SK-N-MC (cell line): ENCODE data around the gene FBXO21.
"Not testable (repeated sequence)": the region's sequence is repeated elsewhere in the genome, so short reads cannot be mapped to it uniquely, and the experiment has no call there.

Experiments used
- DNase-seq: peaks from one replicate; pipeline ENCODE4 v3.0.0-alpha.2; 2011; ENCODE audit warnings: low read depth, low spot score
- H3K27ac ChIP-seq: fragments of 200-600 bp; sonication (generic); 2 replicates; pipeline ENCODE4 v1.5.1; 2016; ENCODE audit warnings: mixed run types
- H3K36me3 ChIP-seq: fragments of 200-600 bp; sonication (generic); 2 replicates; pipeline ENCODE4 v1.6.1; 2017; ENCODE audit warnings: antibody characterized with exemption, low read length, mixed read lengths; ENCODE audit not compliant: insufficient read depth
- H3K4me3 ChIP-seq: fragments of 200-600 bp; sonication (generic); 2 replicates; pipeline ENCODE4 v1.5.1; 2016
- H3K9ac ChIP-seq: fragments of 200-600 bp; sonication (generic); 2 replicates; pipeline ENCODE4 v1.8.0; 2017; ENCODE audit warnings: mixed run types, mixed read lengths; ENCODE audit not compliant: insufficient read length
- H3K9me3 ChIP-seq: fragments of 200-600 bp; sonication (generic); 2 replicates; pipeline ENCODE4 v1.6.1; 2017; ENCODE audit warnings: low read depth, mild to moderate bottlenecking, antibody characterized with exemption, low read length, moderate library complexity, mixed read lengths
- EZH2 ChIP-seq: fragments of 200-600 bp; sonication (generic); IDR thresholded peaks from one replicate; pipeline ENCODE4 v1.6.1; 2017; ENCODE audit warnings: antibody characterized with exemption
- FOXP2 ChIP-seq: optimal IDR thresholded peaks from 2 replicates; pipeline ENCODE3; 2011; ENCODE audit warnings: mild to moderate bottlenecking, moderate library complexity; ENCODE audit not compliant: insufficient read depth; ENCODE audit errors: extremely low read length, control extremely low read depth
- POLR2AphosphoS5 ChIP-seq: IDR thresholded peaks from 2 replicates; pipeline ENCODE4 v1.6.1; 2012; ENCODE audit warnings: mild to moderate bottlenecking, low read depth, low read length, borderline replicate concordance

FBXO21 gene

GRCh38 chr12:117192057-117192456 lies 1.8 kb upstream of the FBXO21 start:
- Histone ChIP-seq H3K9me3 (no peaks in the 10 kb centered on the region), H3K4me3 (no peak overlapping the region), H3K27ac (no peak overlapping the region), H3K9ac (no peak overlapping the region), H3K36me3 (peaks cover 4% of the 10 kb centered on the region; the same call in 1 of the 2 replicates)
- TF ChIP-seq POLR2AphosphoS5 (no peak), FOXP2 (no peak), EZH2 (no peak)
- no peak for DNase-seq

GRCh38 chr12:117189725-117190209 lies 503 bp downstream of the FBXO21 start:
- no peak overlapping the region for H3K27ac ChIP-seq
- TF ChIP-seq POLR2AphosphoS5 (no peak), FOXP2 (no peak), EZH2 (no peak)
- H3K9ac ChIP-seq = peak overlapping the region; percentile 83
- H3K9me3 ChIP-seq = no peaks in the 10 kb centered on the region
- peaks cover 21% of the 10 kb centered on the region for H3K36me3 ChIP-seq
- peak overlapping the region; percentile 97 for H3K4me3 ChIP-seq
- DNase-seq = no peak

GRCh38 chr12:117188961-117189724 lies 1.1 kb downstream of the FBXO21 start:
- H3K27ac ChIP-seq = no peak overlapping the region
- H3K9ac ChIP-seq = peak overlapping the region; percentile 83
- DNase-seq = no peak
- no peak for TF ChIP-seq FOXP2
- TF ChIP-seq POLR2AphosphoS5 = no peak
- TF ChIP-seq EZH2 = no peak
- H3K9me3 ChIP-seq = no peaks in the 10 kb centered on the region
- peaks cover 27% of the 10 kb centered on the region for H3K36me3 ChIP-seq
- peak overlapping the region; percentile 97 for H3K4me3 ChIP-seq

GRCh38 chr12:117188121-117188665 lies 2.1 kb downstream of the FBXO21 start:
- Histone ChIP-seq H3K9me3 (no peaks in the 10 kb centered on the region), H3K36me3 (peaks cover 37% of the 10 kb centered on the region), H3K4me3 (peak overlapping the region; percentile 97; the same call in 1 of the 2 replicates), H3K27ac (no peak overlapping the region; the same call in 1 of the 2 replicates), H3K9ac (no peak overlapping the region)
- DNase-seq = no peak
- TF ChIP-seq FOXP2 = no peak

GRCh38 chr12:117187421-117187820 lies 2.8 kb downstream of the FBXO21 start:
- H3K27ac ChIP-seq = no peak overlapping the region
- TF ChIP-seq EZH2 (no peak), POLR2AphosphoS5 (no peak), FOXP2 (no peak)
- no peak overlapping the region for H3K4me3 ChIP-seq
- no peak for DNase-seq
- no peak overlapping the region for H3K9ac ChIP-seq
- no peaks in the 10 kb centered on the region for H3K9me3 ChIP-seq
- H3K36me3 ChIP-seq = peaks cover 44% of the 10 kb centered on the region

- peaks cover 75% of the 10 kb centered on the region for H3K36me3 ChIP-seq
- no peaks in the 10 kb centered on the region for H3K9me3 ChIP-seq
These were observed 7.4 kb downstream of the FBXO21 start for GRCh38 chr12:117182866-117183265.

GRCh38 chr12:117181468-117181843 lies 8.8 kb downstream of the FBXO21 start:
- H3K9me3 ChIP-seq, DNase-seq, H3K27ac ChIP-seq, H3K4me3 ChIP-seq, H3K9ac ChIP-seq: not testable (repeated sequence)
- H3K36me3 ChIP-seq = peaks cover 78% of the 10 kb centered on the region

More at GRCh38 chr12:117182866-117183265, 7.4 kb downstream of the FBXO21 start:
- Histone ChIP-seq H3K27ac (no peak overlapping the region), H3K9ac (no peak overlapping the region), H3K4me3 (no peak overlapping the region)
- DNase-seq = no peak
- TF ChIP-seq EZH2 = no peak

- H3K27ac ChIP-seq = no peak overlapping the region
- H3K9me3 ChIP-seq = no peaks in the 10 kb centered on the region
- H3K36me3 ChIP-seq = peaks cover 78% of the 10 kb centered on the region
- H3K4me3 ChIP-seq = no peak overlapping the region
- TF ChIP-seq FOXP2 = no peak
- no peak for TF ChIP-seq EZH2
- no peak for TF ChIP-seq POLR2AphosphoS5
- no peak overlapping the region for H3K9ac ChIP-seq
- no peak for DNase-seq
These were observed 9.4 kb downstream of the FBXO21 start for GRCh38 chr12:117180758-117181467.

- no peak for TF ChIP-seq POLR2AphosphoS5
- no peak for TF ChIP-seq EZH2
- no peak for TF ChIP-seq FOXP2
- no peak for DNase-seq
- H3K4me3 ChIP-seq = no peak overlapping the region
- no peak overlapping the region for H3K27ac ChIP-seq
- peaks cover 81% of the 10 kb centered on the region for H3K36me3 ChIP-seq
- no peak overlapping the region for H3K9ac ChIP-seq
- H3K9me3 ChIP-seq = no peaks in the 10 kb centered on the region
These were observed 11.5 kb downstream of the FBXO21 start for GRCh38 chr12:117178745-117179144.
